HEK293 (cell line): ENCODE measurements around the gene LRP5.

ENCODE experiments used
- CTCF ChIP-seq: fragments of 450-650 bp; formaldehyde crosslinking; IDR thresholded peaks from 2 replicates; pipeline ENCODE4 v1.5.1; 2016; ENCODE audit warnings: missing biosample characterization, missing genetic modification characterization
- KLF8 ChIP-seq: fragments of 450-650 bp; formaldehyde crosslinking; IDR thresholded peaks from 2 replicates; pipeline ENCODE4 v1.5.1; 2016; ENCODE audit warnings: missing biosample characterization, missing genetic modification characterization
- YY1 ChIP-seq: fragments of 450-650 bp; formaldehyde crosslinking; IDR thresholded peaks from 2 replicates; pipeline ENCODE4 v1.5.1; 2018; ENCODE audit warnings: missing biosample characterization, missing genetic modification characterization
- ZBTB11 ChIP-seq: fragments of 450-650 bp; formaldehyde crosslinking; conservative IDR thresholded peaks from 2 replicates; pipeline ENCODE4 v1.5.1; 2016; ENCODE audit warnings: low read depth, missing biosample characterization, missing genetic modification characterization
- ZNF121 ChIP-seq: fragments of 450-650 bp; formaldehyde crosslinking; IDR thresholded peaks from 2 replicates; pipeline ENCODE4 v1.5.1; 2016; ENCODE audit warnings: missing biosample characterization, missing genetic modification characterization
- ZNF37A ChIP-seq: fragments of 450-650 bp; IDR thresholded peaks from 2 replicates; pipeline ENCODE4 v1.5.1; 2018; ENCODE audit warnings: missing biosample characterization, missing genetic modification characterization
- ZNF660 ChIP-seq: fragments of 450-650 bp; IDR thresholded peaks from 2 replicates; pipeline ENCODE4 v1.5.1; 2018; ENCODE audit warnings: missing biosample characterization, mild to moderate bottlenecking, missing genetic modification characterization

GRCh38 chr11:68312117-68312779 lies at the start of gene LRP5:
- TF ChIP-seq CTCF (tag by site-specific recombination) (no peak), YY1 (tag by site-specific recombination) (no peak), KLF8 (tag by site-specific recombination) (no peak), ZNF37A (tag by site-specific recombination) (no peak), ZBTB11 (tag by site-specific recombination) (no peak), ZNF121 (tag by site-specific recombination) (no peak), ZNF660 (tag by site-specific recombination) (no peak)
